HepG2 (cell line): ENCODE results near the gene CALML5.

Experiments
- CHD2 ChIP-seq: IDR thresholded peaks from 2 replicates; pipeline ENCODE4 v1.6.1; 2011; ENCODE audit warnings: low read depth, low read length, improper control_type of control experiment
- CTCF ChIP-seq: sonication (generic); formaldehyde crosslinking; IDR thresholded peaks from 2 replicates; pipeline ENCODE4 v1.5.0; 2020; ENCODE audit warnings: mild to moderate bottlenecking, missing genetic modification reagents, moderate library complexity
- EP300 ChIP-seq, 3 experiments: sonication (generic) in 1 of 3; formaldehyde crosslinking in 1 of 3; IDR thresholded peaks; 2 replicates each; pipeline versions ENCODE4 v1.5.1 to v1.6.1; 2011 to 2020; ENCODE audit warnings: low read depth in 2 of 3, low read length in 2 of 3, borderline replicate concordance in 1 of 3, improper control_type of control experiment in 1 of 3, mild to moderate bottlenecking in 1 of 3, missing genetic modification reagents in 1 of 3, moderate library complexity in 1 of 3
- FIP1L1 ChIP-seq: fragments of 200-400 bp; formaldehyde crosslinking; IDR thresholded peaks from 2 replicates; pipeline ENCODE4 v1.6.1; 2018; ENCODE audit warnings: low read depth, mild to moderate bottlenecking, low read length, moderate library complexity, borderline replicate concordance; ENCODE audit not compliant: insufficient read depth
- FOSL2 ChIP-seq: sonication (generic); formaldehyde crosslinking; IDR thresholded peaks from 2 replicates; pipeline ENCODE4 v1.4.0; 2020; ENCODE audit warnings: missing genetic modification reagents
- HNF4G ChIP-seq, 2 experiments: sonication (generic) in 1 of 2; formaldehyde crosslinking in 1 of 2; IDR thresholded peaks; 2 replicates each; pipeline versions ENCODE4 v1.4.0 to v1.6.1; 2011 to 2020; ENCODE audit warnings: borderline replicate concordance in 2 of 2, low read depth in 2 of 2, mild to moderate bottlenecking in 2 of 2, low read length in 1 of 2, missing genetic modification reagents in 1 of 2, moderate library complexity in 1 of 2
- MXD1 ChIP-seq: sonication (generic); formaldehyde crosslinking; IDR thresholded peaks from 2 replicates; pipeline ENCODE4 v1.4.0; 2020; ENCODE audit warnings: mild to moderate bottlenecking, missing genetic modification reagents
- SETDB1 ChIP-seq: sonication (generic); formaldehyde crosslinking; IDR thresholded peaks from 2 replicates; pipeline ENCODE4 v1.5.1; 2020; ENCODE audit warnings: missing genetic modification reagents, mild to moderate bottlenecking, borderline replicate concordance
- THRA ChIP-seq: sonication (generic); formaldehyde crosslinking; IDR thresholded peaks from 2 replicates; pipeline ENCODE4 v1.4.0; 2020; ENCODE audit warnings: missing genetic modification reagents, borderline replicate concordance
- ZFP41 ChIP-seq: sonication (generic); formaldehyde crosslinking; IDR thresholded peaks from 2 replicates; pipeline ENCODE4 v1.4.0; 2020; ENCODE audit warnings: mild to moderate bottlenecking, missing genetic modification reagents, borderline replicate concordance
- ZNF333 ChIP-seq: sonication (generic); formaldehyde crosslinking; IDR thresholded peaks from 2 replicates; pipeline ENCODE4 v1.4.0; 2020; ENCODE audit warnings: mild to moderate bottlenecking, missing genetic modification reagents, borderline replicate concordance
- ZSCAN31 ChIP-seq: sonication (generic); formaldehyde crosslinking; IDR thresholded peaks from 2 replicates; pipeline ENCODE4 v1.5.0; 2020; ENCODE audit warnings: low read depth, mild to moderate bottlenecking, missing genetic modification reagents

GRCh38 chr10:5522913-5523560, 23.7 kb upstream of the CALML5 start:
- TF ChIP-seq MXD1 (CRISPR knock-in tag) (no peak), ZNF333 (no peak), THRA (CRISPR knock-in tag) (no peak), ZSCAN31 (CRISPR knock-in tag) (no peak), FIP1L1 (no peak), FOSL2 (CRISPR knock-in tag) (no peak), CHD2 (no peak), CTCF (CRISPR knock-in tag) (no peak), EP300 (IDR thresholded peaks at IDR 0.05; ENCODE audit: low read depth in 2 of 2, low read length in 2 of 2) (no peak), EP300 (CRISPR knock-in tag; IDR thresholded peaks at IDR 0.05; ENCODE audit: borderline replicate concordance) (no peak), SETDB1 (CRISPR knock-in tag) (no peak), HNF4G (IDR thresholded peaks at IDR 0.05; ENCODE audit: borderline replicate concordance, low read depth, low read length) (no peak), HNF4G (CRISPR knock-in tag; IDR thresholded peaks at IDR 0.05; ENCODE audit: borderline replicate concordance, low read depth) (no peak), ZFP41 (CRISPR knock-in tag) (no peak)
